GM12892 (cell line): Measurements from ENCODE around the gene RHOV.

Experiments
- POLR2A ChIP-seq: IDR thresholded peaks from 2 replicates; pipeline ENCODE4 v1.6.1; 2011; ENCODE audit warnings: low read depth, low read length, control low read depth
- POLR2AphosphoS5 ChIP-seq: IDR thresholded peaks from 2 replicates; pipeline ENCODE4 v1.6.1; 2011; ENCODE audit warnings: low read depth, low read length, control low read depth

- no peak for TF ChIP-seq POLR2A
- TF ChIP-seq POLR2AphosphoS5: no peak
These were observed 30.6 kb upstream of the RHOV start for GRCh38 chr15:40904552-40905201.
